HepG2 (cell line): ENCODE data around the gene LUC7L2. TPM values are rescaled to one million over a fixed set of nuclear protein-coding genes. Genes with fewer than 3 reads are reported as not detected.

Experiments used
- BORCS8-MEF2B ChIP-seq: sonication (generic); formaldehyde crosslinking; IDR thresholded peaks from 2 replicates; pipeline ENCODE4 v1.8.0; 2022; ENCODE audit warnings: mild to moderate bottlenecking, missing genetic modification reagents
- HIVEP1 ChIP-seq: sonication (generic); formaldehyde crosslinking; IDR thresholded peaks from 2 replicates; pipeline ENCODE4 v1.4.0; 2020; ENCODE audit warnings: mild to moderate bottlenecking, missing genetic modification reagents
- HMGXB4 ChIP-seq, 2 experiments: sonication (generic) in 1 of 2; formaldehyde crosslinking in 1 of 2; IDR thresholded peaks; 2 replicates each; pipeline versions ENCODE4 v1.4.0 to v1.6.1; 2018 to 2020; ENCODE audit warnings: missing genetic modification reagents in 2 of 2, borderline replicate concordance in 1 of 2, low read depth in 1 of 2, mild to moderate bottlenecking in 1 of 2, missing biosample characterization in 1 of 2
- MAFF ChIP-seq: IDR thresholded peaks from 2 replicates; pipeline ENCODE4 v1.6.1; 2011; ENCODE audit warnings: low read depth, low read length, improper control_type of control experiment
- MATR3 ChIP-seq: sonication (generic); formaldehyde crosslinking; IDR thresholded peaks from 2 replicates; pipeline ENCODE4 v1.4.0; 2020; ENCODE audit warnings: missing genetic modification reagents
- NFKB2 ChIP-seq: sonication (generic); formaldehyde crosslinking; IDR thresholded peaks from 2 replicates; pipeline ENCODE4 v1.4.0; 2020; ENCODE audit warnings: missing genetic modification reagents, borderline replicate concordance
- SIX4 ChIP-seq: sonication (generic); formaldehyde crosslinking; IDR thresholded peaks from 2 replicates; pipeline ENCODE4 v1.4.0; 2020; ENCODE audit warnings: missing genetic modification reagents
- TCF12 ChIP-seq, 2 experiments: fragments of 450-650 bp in 1 of 2; sonication (generic) in 1 of 2; formaldehyde crosslinking in 1 of 2; IDR thresholded peaks; 2 replicates each; pipeline versions ENCODE4 v1.6.1 to v1.8.0; 2017 to 2022; ENCODE audit warnings: antibody characterized with exemption in 1 of 2, mild to moderate bottlenecking in 1 of 2, missing genetic modification reagents in 1 of 2, moderate library complexity in 1 of 2
- TGIF2 ChIP-seq: IDR thresholded peaks from 2 replicates; pipeline ENCODE4 v1.6.1; 2016; ENCODE audit warnings: control low read depth, missing compliant biosample characterization
- ZBTB20 ChIP-seq: sonication (generic); formaldehyde crosslinking; IDR thresholded peaks from 2 replicates; pipeline ENCODE4 v1.8.1; 2023; ENCODE audit warnings: missing genetic modification reagents, low read depth, mild to moderate bottlenecking, borderline replicate concordance
- ZFAT ChIP-seq: sonication (generic); formaldehyde crosslinking; conservative IDR thresholded peaks from 2 replicates; pipeline ENCODE4 v1.8.1; 2023; ENCODE audit warnings: missing genetic modification reagents, inconsistent platforms
- ZNF280D ChIP-seq: sonication (generic); formaldehyde crosslinking; IDR thresholded peaks from 2 replicates; pipeline ENCODE4 v1.5.1; 2020; ENCODE audit warnings: mild to moderate bottlenecking, missing genetic modification reagents
- ZNF281 ChIP-seq: sonication (generic); formaldehyde crosslinking; IDR thresholded peaks from 2 replicates; pipeline ENCODE4 v1.4.0; 2020; ENCODE audit warnings: missing genetic modification reagents, borderline replicate concordance
- ZNF746 ChIP-seq: sonication (generic); formaldehyde crosslinking; IDR thresholded peaks from 2 replicates; pipeline ENCODE4 v1.8.0; 2022; ENCODE audit warnings: mild to moderate bottlenecking, missing genetic modification reagents
- polyA plus RNA-seq, 8 experiments: library from polyadenylated mRNA; depleted of rRNA in 3 of 8; stranded (reverse) in 7 of 8; unstranded in 1 of 8; fragments of >200 nt; fragmentation: Illumina TruSeq in 4 of 8; extraction: Trizol in 4 of 8; gene quantifications; 2 replicates each; pipeline versions ENCODE4 v1.2.1 to v1.2.3, GENCODE V29; 2011 to 2016; ENCODE audit warnings: low read depth in 4 of 8, missing spikeins in 1 of 8, mixed read lengths in 1 of 8; ENCODE audit not compliant: insufficient read depth in 1 of 8
- total RNA-seq, 5 experiments: library from RNA; depleted of rRNA; stranded (reverse); fragments of >200 nt; fragmentation: Illumina TruSeq; extraction: Trizol; gene quantifications; 2 replicates each; pipeline ENCODE4 v1.2.3, GENCODE V29; 2016; ENCODE audit warnings: low read depth in 1 of 5
- TF ChIP-seq, protein P1 (sequence below): sonication (generic); formaldehyde crosslinking; IDR thresholded peaks from 2 replicates; pipeline ENCODE4 v1.4.0; 2020; ENCODE audit warnings: missing genetic modification reagents
- TF ChIP-seq, protein P2 (sequence below): sonication (generic); formaldehyde crosslinking; IDR thresholded peaks from 2 replicates; pipeline ENCODE4 v1.8.0; 2022; ENCODE audit warnings: mild to moderate bottlenecking, missing genetic modification reagents; ENCODE audit not compliant: insufficient replicate concordance

The LUC7L2 gene
- total and polyA plus RNA-seq, 2 of the 13 experiments (the other 11 are each of a cell fraction or from before 2014, with no cell fraction given): 17.9 to 50.7 TPM

DNA sequence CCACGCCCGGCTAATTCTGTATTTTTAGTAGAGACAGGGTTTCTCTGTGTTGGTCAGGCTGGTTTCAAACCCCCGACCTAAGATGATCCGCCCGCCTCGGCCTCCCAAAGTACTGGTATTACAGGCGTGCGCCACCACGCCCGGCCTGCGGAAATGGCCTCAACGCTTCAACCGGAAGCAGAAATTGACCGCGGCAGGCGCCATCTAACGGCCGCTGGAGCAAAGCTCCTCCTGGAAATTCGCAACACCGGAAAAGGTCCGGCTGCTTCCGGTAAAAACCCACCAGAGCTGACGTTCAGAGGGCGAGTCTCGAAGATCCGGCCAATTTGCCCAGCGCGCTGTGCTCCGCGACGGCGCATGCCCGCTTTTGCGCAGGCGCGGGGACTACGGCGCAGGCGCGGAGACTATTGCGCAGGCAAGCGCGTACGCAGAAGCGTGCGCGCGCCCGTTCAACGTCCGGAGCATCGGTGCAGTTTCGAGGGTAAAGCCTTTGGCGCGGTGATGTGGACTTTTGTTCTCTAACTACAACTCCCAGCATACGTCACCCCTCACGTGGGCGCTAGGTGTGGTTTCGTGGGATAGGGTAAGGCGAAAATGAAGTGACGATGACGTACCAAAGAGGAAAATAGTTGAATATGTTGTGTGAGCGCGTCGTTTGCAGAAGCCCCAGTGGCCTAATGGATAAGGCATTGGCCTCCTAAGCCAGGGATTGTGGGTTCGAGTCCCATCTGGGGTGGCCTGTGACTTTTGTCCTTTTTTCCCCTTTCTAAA, 19.5 kb upstream of the LUC7L2 start (continued):
- TF ChIP-seq ZNF280D (CRISPR knock-in tag) (peak; percentile 100), HIVEP1 (CRISPR knock-in tag) (peak; percentile 43), MAFF (no peak), HMGXB4 (CRISPR knock-in tag; IDR thresholded peaks at IDR 0.05; ENCODE audit: borderline replicate concordance in 1 of 2, low read depth in 1 of 2) (peak; percentile 89 to 96; a peak in 3 of 4 replicates), ZBTB20 (peak; percentile 52; the same call in 1 of the 2 replicates), SIX4 (CRISPR knock-in tag) (peak; percentile 6; the same call in 1 of the 2 replicates), TCF12 (IDR thresholded peaks at IDR 0.05) (no peak), TCF12 (CRISPR knock-in tag; IDR thresholded peaks at IDR 0.05) (no peak), TGIF2 (CRISPR knock-in tag) (no peak), BORCS8-MEF2B (CRISPR knock-in tag) (peak; percentile 77; the same call in 1 of the 2 replicates), MATR3 (CRISPR knock-in tag) (no peak), ZNF281 (CRISPR knock-in tag) (no peak), ZNF746 (0 out of 2 replicates have a peak, but pooled peaks have one; percentile 40), ZFAT (CRISPR knock-in tag) (no peak), NFKB2 (peak; percentile 67)
- TF ChIP-seq, protein P1, sequence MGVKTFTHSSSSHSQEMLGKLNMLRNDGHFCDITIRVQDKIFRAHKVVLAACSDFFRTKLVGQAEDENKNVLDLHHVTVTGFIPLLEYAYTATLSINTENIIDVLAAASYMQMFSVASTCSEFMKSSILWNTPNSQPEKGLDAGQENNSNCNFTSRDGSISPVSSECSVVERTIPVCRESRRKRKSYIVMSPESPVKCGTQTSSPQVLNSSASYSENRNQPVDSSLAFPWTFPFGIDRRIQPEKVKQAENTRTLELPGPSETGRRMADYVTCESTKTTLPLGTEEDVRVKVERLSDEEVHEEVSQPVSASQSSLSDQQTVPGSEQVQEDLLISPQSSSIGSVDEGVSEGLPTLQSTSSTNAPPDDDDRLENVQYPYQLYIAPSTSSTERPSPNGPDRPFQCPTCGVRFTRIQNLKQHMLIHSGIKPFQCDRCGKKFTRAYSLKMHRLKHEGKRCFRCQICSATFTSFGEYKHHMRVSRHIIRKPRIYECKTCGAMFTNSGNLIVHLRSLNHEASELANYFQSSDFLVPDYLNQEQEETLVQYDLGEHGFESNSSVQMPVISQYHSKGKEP (CRISPR knock-in tag): peak; percentile 27; the same call in 1 of the 2 replicates
- TF ChIP-seq, protein P2, sequence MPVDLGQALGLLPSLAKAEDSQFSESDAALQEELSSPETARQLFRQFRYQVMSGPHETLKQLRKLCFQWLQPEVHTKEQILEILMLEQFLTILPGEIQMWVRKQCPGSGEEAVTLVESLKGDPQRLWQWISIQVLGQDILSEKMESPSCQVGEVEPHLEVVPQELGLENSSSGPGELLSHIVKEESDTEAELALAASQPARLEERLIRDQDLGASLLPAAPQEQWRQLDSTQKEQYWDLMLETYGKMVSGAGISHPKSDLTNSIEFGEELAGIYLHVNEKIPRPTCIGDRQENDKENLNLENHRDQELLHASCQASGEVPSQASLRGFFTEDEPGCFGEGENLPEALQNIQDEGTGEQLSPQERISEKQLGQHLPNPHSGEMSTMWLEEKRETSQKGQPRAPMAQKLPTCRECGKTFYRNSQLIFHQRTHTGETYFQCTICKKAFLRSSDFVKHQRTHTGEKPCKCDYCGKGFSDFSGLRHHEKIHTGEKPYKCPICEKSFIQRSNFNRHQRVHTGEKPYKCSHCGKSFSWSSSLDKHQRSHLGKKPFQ (CRISPR knock-in tag): peak; percentile 22
